ENCODE data around the gene ATP10B. TPM values are rescaled to one million over a fixed set of nuclear protein-coding genes. Genes with fewer than 3 reads are reported as not detected.

ATP10B gene
- total RNA-seq, 6 experiments from 2014 or later: 0.06 to 1.4 (median 0.51) TPM; not detected in 3

DNA sequence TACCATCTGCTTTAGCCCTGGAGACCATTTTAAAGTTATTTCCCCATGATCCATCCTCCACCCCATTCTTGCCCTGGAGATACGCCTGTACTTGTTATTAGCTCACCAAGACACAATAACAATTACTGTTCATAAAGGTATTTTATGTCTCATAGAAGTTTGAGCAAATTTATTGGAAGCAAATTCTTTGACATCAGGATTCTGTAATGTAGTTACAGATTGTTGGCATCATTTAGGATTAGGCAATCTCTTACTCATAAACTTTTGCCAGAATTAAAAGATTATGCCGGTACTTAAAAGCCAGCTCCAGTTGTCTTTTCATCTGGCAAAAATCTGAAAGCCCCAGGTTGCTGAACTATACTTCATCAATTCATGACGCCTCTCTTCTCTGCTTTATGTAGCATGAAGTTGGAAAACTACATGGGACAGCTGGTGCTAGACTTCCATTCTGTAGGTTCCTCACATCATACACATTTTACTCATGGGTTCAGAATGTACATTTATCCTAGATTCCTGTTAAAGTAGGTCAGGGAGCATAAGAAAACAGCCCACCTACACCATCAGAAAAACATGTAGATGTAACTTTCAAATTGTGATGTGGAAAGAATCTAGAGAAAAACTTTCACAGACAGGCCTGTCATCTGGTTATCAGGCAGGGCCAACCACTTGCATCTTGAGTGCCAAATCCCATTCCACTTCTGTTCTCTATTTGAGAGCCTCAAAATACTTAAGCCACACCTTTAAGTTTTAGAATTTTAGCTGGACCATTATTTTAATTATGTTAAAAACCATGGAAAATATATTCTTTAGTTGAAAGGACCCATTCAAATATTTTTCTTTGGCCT, 14.0 kb downstream of the ATP10B start:
- no peaks in the 10 kb centered on the region for H3K36me3 ChIP-seq
- WGBS (ENCODE audit: insufficient coverage, low coverage, low lambda C conversion rate, missing lambda C conversion rate): 53% methylated on average over 3 of the region's 3 CpGs
- no peaks in the 10 kb centered on the region for H3K4me1 ChIP-seq
- intact Hi-C loops (cut with DNase I): no loop called here
- no peaks in the 10 kb centered on the region for H3K9me3 ChIP-seq
- no peak for ATAC-seq
- no peak for DNase-seq
- TF ChIP-seq, protein P1, sequence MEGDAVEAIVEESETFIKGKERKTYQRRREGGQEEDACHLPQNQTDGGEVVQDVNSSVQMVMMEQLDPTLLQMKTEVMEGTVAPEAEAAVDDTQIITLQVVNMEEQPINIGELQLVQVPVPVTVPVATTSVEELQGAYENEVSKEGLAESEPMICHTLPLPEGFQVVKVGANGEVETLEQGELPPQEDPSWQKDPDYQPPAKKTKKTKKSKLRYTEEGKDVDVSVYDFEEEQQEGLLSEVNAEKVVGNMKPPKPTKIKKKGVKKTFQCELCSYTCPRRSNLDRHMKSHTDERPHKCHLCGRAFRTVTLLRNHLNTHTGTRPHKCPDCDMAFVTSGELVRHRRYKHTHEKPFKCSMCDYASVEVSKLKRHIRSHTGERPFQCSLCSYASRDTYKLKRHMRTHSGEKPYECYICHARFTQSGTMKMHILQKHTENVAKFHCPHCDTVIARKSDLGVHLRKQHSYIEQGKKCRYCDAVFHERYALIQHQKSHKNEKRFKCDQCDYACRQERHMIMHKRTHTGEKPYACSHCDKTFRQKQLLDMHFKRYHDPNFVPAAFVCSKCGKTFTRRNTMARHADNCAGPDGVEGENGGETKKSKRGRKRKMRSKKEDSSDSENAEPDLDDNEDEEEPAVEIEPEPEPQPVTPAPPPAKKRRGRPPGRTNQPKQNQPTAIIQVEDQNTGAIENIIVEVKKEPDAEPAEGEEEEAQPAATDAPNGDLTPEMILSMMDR (IDR thresholded peaks at IDR 0.05): no peak
- TF ChIP-seq POLR2A (IDR thresholded peaks at IDR 0.05): no peak
- H3K4me3 ChIP-seq: no peak overlapping the region
- H3K27me3 ChIP-seq: no peaks in the 10 kb centered on the region
- H3K27ac ChIP-seq: no peak overlapping the region

DNA sequence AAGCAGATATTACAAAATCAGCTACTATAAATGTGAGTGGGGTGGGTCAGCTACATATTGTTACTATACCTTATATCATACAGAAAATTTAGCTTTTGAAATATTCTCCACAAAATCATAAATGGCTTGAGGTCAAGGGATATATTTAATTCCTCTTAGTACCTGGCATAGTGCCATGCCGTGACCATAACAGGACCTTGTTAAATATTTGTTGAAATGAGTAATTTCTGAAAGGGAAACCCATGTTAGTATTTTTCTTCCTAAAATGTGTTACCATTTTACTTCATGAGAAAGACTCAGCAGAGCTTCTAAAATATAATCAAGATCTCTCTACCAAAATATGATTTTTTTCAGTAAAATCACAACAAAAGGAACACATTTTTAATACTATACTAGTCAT, 14.8 kb downstream of the ATP10B start:
- Histone ChIP-seq H3K27ac (no peak overlapping the region), H3K4me1 (no peaks in the 10 kb centered on the region), H3K4me3 (no peak overlapping the region), H3K27me3 (no peaks in the 10 kb centered on the region), H3K9me3 (no peaks in the 10 kb centered on the region), H3K36me3 (no peaks in the 10 kb centered on the region)
- intact Hi-C loops (cut with DNase I): no loop called here
- no peak for TF ChIP-seq POLR2A (IDR thresholded peaks at IDR 0.05)
- TF ChIP-seq, protein P1 (IDR thresholded peaks at IDR 0.05): no peak
- ATAC-seq (no peak), DNase-seq (no peak)
- 0% methylated on average over 1 of the region's 1 CpG for WGBS (ENCODE audit: insufficient coverage, low coverage, low lambda C conversion rate, missing lambda C conversion rate)

DNA sequence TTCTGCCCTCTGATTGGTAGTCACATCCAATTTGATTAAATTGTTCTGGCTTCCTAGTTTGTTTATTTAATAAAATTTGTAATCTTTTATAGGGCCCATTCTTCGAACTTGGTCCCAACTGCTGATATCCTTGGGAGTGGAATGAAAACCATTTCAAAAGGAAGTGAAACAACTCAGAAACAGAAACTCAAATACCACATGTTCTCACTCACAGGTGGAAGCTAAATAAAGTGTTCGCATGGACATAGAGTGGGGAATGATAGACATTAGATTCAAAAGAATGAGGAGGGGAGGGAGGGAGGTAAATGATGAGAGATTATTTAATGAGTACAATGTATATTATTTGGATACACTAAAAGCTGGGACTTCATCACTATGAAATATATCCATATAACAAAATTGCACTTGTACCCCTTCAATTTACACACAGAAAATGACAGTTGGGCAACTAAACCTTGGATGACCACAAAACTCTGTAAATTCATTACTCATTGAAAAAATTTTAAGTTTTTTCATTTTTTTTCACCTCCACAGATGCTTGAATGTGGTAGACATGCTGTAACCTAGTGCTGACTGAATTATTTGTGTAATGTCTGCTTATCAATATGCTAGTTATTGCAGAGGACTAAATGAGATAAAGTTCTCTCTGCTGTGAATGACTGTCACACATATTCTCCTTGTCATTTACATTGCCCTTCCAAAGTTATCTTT, 16.0 kb downstream of the ATP10B start:
- no peaks in the 10 kb centered on the region for H3K4me1 ChIP-seq
- no peaks in the 10 kb centered on the region for H3K27me3 ChIP-seq
- no peak overlapping the region for H3K4me3 ChIP-seq
- TF ChIP-seq, protein P1 (IDR thresholded peaks at IDR 0.05): no peak
- TF ChIP-seq POLR2A (IDR thresholded peaks at IDR 0.05): no peak
- no peaks in the 10 kb centered on the region for H3K9me3 ChIP-seq
- H3K27ac ChIP-seq: no peak overlapping the region
- intact Hi-C loops (cut with DNase I): no loop called here
- ATAC-seq: no peak
- 34% methylated on average over 2 of the region's 2 CpGs for WGBS (ENCODE audit: insufficient coverage, low coverage, low lambda C conversion rate, missing lambda C conversion rate)
- no peaks in the 10 kb centered on the region for H3K36me3 ChIP-seq
- no peak for DNase-seq

DNA sequence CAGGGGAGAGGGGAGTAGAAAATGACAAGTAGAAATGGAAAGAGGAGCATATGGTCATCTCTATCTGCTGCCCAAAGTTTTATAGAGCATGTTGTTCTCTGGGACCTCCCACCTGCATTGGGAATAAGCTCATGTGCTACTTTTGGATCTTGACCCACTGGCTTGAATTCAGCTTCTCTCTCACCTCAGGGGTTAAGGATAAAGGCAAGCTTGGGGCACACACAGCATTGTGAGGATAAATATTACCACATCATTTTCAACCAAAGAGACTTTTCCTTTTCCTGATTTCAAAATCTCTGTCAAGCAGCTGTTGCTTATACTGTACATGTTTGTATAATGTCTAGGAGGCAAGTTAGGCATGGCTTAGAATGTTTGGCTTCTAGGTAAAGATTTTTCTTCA, 16.6 kb downstream of the ATP10B start:
- no peak overlapping the region for H3K27ac ChIP-seq
- TF ChIP-seq, protein P1 (IDR thresholded peaks at IDR 0.05): no peak
- no peak for TF ChIP-seq POLR2A (IDR thresholded peaks at IDR 0.05)
- no peaks in the 10 kb centered on the region for H3K9me3 ChIP-seq
- no peak overlapping the region for H3K4me3 ChIP-seq
- ATAC-seq (no peak), DNase-seq (no peak)
- H3K36me3 ChIP-seq: no peaks in the 10 kb centered on the region
- intact Hi-C loops (cut with DNase I): no loop called here
- no peaks in the 10 kb centered on the region for H3K27me3 ChIP-seq
- H3K4me1 ChIP-seq: no peaks in the 10 kb centered on the region
